Neural crest cell (in vitro differentiated cells): Measurements from ENCODE around the gene DENND6B. TPM values are rescaled to one million over a fixed set of nuclear protein-coding genes. Genes with fewer than 3 reads are reported as not detected.

Experiments
- DNase-seq: peaks from one replicate; pipeline ENCODE4 v3.0.0; 2021; ENCODE audit warnings: low read depth, mixed read lengths, low spot score
- H3K27ac Mint-ChIP-seq: one replicate; pipeline ENCODE4 v1.8.0; 2021; ENCODE audit warnings: mild to moderate bottlenecking, mixed read lengths; ENCODE audit not compliant: unreplicated experiment
- H3K27me3 Mint-ChIP-seq: 2 replicates; pipeline ENCODE4 v1.8.0; 2021; ENCODE audit warnings: low read depth, mild to moderate bottlenecking, mixed read lengths
- H3K36me3 Mint-ChIP-seq: 2 replicates; pipeline ENCODE4 v1.8.0; 2021; ENCODE audit warnings: low read depth, mild to moderate bottlenecking, mixed read lengths
- H3K4me1 Mint-ChIP-seq: 2 replicates; pipeline ENCODE4 v1.8.0; 2021; ENCODE audit warnings: mixed read lengths
- H3K4me3 Mint-ChIP-seq: one replicate; pipeline ENCODE4 v1.8.0; 2021; ENCODE audit warnings: mild to moderate bottlenecking, mixed read lengths
- H3K9me3 Mint-ChIP-seq: 2 replicates; pipeline ENCODE4 v1.8.0; 2021; ENCODE audit warnings: mixed read lengths
- total RNA-seq: library from RNA; stranded (reverse); gene quantifications from 2 replicates; pipeline ENCODE4 v1.2.1, GENCODE V29; 2021
- TF ChIP-seq, protein P1 (sequence below): fragments of 200-600 bp; sonication (generic); conservative IDR thresholded peaks from 2 replicates; pipeline ENCODE4 v1.5.0; 2021; ENCODE audit warnings: antibody characterized with exemption, mild to moderate bottlenecking

DENND6B gene
- total RNA-seq, 1 donor from 2014 or later: 22.0 TPM

DNA sequence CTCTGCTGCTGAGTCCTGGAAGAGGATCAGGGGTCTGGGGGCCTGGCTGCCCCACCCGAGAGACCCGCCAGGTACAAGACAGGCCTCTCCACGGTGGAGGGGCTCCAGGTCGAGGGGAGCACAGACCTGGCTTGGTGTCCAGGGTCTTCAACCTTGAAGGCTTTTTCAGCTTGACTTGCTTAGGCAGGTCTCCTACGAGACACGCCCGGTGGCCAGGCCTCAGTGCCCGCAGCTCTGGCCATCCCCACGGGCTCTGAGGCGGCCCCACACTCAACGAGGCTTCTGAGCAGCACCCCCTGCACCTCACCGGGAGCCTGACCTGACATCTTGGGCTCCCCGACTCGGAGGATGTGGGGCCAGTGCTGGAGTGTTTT is 12.7 kb downstream of the DENND6B start:
- H3K4me3 Mint-ChIP-seq: no peak overlapping the region
- no peak overlapping the region for H3K27ac Mint-ChIP-seq
- no peaks in the 10 kb centered on the region for H3K36me3 Mint-ChIP-seq
- TF ChIP-seq, protein P1, sequence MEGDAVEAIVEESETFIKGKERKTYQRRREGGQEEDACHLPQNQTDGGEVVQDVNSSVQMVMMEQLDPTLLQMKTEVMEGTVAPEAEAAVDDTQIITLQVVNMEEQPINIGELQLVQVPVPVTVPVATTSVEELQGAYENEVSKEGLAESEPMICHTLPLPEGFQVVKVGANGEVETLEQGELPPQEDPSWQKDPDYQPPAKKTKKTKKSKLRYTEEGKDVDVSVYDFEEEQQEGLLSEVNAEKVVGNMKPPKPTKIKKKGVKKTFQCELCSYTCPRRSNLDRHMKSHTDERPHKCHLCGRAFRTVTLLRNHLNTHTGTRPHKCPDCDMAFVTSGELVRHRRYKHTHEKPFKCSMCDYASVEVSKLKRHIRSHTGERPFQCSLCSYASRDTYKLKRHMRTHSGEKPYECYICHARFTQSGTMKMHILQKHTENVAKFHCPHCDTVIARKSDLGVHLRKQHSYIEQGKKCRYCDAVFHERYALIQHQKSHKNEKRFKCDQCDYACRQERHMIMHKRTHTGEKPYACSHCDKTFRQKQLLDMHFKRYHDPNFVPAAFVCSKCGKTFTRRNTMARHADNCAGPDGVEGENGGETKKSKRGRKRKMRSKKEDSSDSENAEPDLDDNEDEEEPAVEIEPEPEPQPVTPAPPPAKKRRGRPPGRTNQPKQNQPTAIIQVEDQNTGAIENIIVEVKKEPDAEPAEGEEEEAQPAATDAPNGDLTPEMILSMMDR: no peak
- H3K27me3 Mint-ChIP-seq: no peaks in the 10 kb centered on the region
- no peak for DNase-seq
- peaks cover 5% of the 10 kb centered on the region for H3K4me1 Mint-ChIP-seq
- no peaks in the 10 kb centered on the region for H3K9me3 Mint-ChIP-seq

DNA sequence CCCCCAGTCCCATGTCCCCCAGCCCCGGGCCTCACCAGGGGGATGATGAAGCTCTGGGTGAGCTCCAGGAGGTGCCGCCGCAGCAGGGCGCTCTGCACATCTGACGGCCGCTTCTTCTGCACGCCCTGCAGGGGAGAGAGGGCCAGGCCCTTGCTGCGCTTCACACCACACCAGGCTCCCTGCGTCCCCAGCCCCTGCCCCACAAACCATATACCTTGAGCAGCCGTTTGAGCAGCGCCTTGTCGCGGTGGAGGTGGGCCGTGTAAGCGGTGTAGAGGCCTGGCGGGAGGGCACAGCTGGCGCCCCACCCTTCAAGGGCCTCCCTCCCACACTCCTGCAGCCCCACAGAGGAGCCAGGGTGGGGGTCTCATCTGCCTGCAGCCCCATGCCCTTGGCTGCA is 13.2 kb downstream of the DENND6B start:
- H3K27ac Mint-ChIP-seq: no peak overlapping the region
- TF ChIP-seq, protein P1: no peak

DNA sequence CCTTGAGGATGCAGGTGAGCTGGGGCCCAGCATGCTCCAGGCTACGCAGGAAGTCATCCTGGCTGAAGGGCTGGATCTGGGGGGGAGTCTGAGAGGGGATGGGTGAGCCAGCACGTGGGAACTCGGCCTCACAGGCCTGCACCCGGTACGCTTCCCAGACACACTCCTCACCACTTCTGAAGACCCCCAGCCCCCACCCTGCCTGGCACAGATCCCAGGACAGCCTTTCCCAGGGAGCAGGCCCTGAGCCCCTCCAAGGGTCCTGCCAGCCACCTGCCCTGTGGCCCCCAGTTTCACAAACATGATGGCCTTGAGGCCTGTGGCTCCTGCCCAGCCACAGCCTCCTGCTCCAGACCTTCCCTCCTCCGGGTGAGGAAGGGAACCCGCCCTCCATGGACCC is 13.8 kb downstream of the DENND6B start:
- Mint-ChIP-seq H3K36me3 (no peaks in the 10 kb centered on the region), H3K4me3 (no peak overlapping the region), H3K27ac (no peak overlapping the region), H3K4me1 (peaks cover 12% of the 10 kb centered on the region), H3K27me3 (no peaks in the 10 kb centered on the region), H3K9me3 (no peaks in the 10 kb centered on the region)
- DNase-seq: no peak
- TF ChIP-seq, protein P1: no peak

More for the DNA sequence above, 13.2 kb downstream of the DENND6B start:
- H3K36me3 Mint-ChIP-seq: no peaks in the 10 kb centered on the region
- DNase-seq: no peak
- H3K4me3 Mint-ChIP-seq: no peak overlapping the region
- H3K9me3 Mint-ChIP-seq: no peaks in the 10 kb centered on the region
- H3K27me3 Mint-ChIP-seq: no peaks in the 10 kb centered on the region
- peaks cover 9% of the 10 kb centered on the region for H3K4me1 Mint-ChIP-seq

DNA sequence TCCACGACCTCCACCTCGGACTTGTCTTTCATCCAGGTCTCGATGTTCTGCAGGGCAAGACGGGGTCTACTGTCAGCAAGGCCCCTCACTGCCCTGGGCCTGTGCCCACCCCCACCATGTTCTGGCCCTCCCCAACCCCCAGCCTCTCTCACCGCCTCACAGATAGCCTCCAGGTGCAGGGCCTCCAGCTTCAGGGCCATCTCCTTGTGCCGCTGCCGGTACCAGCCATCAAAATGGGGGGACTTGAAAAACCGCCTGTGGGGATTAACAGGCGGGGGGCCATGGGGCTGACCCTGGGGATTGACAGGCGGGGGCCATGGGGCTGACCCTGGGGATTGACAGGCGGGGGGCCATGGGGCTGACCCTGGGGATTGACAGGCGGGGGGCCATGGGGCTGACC is 14.4 kb downstream of the DENND6B start:
- H3K4me3 Mint-ChIP-seq: no peak overlapping the region
- H3K9me3 Mint-ChIP-seq: no peaks in the 10 kb centered on the region
- H3K27me3 Mint-ChIP-seq: no peaks in the 10 kb centered on the region
- H3K36me3 Mint-ChIP-seq: no peaks in the 10 kb centered on the region
- TF ChIP-seq, protein P1: no peak
- peaks cover 12% of the 10 kb centered on the region for H3K4me1 Mint-ChIP-seq
- no peak for DNase-seq
- no peak overlapping the region for H3K27ac Mint-ChIP-seq

DNA sequence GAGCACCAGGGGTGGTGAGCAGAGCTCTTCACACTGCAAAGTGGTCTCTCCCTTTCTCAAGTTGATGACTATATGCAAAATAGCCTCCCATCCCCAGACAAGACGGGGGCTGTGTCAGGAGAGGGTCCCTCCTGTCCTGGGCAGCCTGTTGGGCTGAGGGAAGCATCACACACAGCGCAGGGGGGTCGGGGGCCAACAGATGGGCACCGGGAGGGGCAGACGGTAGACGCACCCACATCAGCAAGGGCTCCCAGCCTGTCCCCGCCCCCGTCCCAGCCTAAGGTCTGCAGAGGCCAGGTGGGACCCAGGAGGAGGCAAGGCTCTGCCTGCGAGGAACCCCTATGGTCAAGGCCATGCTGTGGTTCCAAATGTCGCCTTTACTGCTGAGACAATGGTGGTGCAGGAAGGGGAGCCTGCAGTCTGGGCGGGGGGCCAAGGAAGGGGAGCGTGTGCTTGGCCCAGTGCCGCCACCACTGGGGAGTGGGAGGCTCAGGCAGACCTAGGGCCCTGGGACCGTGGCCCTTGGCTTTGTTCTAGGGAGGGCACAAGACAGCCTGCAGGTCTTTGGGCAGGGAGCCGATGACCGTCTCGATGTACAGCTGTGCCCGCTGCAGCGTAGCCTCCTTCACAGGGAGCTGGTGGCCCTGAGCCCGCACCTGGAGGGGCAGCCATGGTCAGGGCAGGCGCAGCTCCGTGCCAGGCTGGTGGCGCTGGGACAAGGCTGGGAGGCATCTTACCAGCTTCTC is 15.0 kb downstream of the DENND6B start:
- no peak for DNase-seq
- TF ChIP-seq, protein P1: no peak
- no peaks in the 10 kb centered on the region for H3K27me3 Mint-ChIP-seq
- H3K36me3 Mint-ChIP-seq: no peaks in the 10 kb centered on the region
- H3K27ac Mint-ChIP-seq: no peak overlapping the region
- H3K4me3 Mint-ChIP-seq: no peak overlapping the region
- H3K4me1 Mint-ChIP-seq: peaks cover 12% of the 10 kb centered on the region
- H3K9me3 Mint-ChIP-seq: no peaks in the 10 kb centered on the region
